Osteocyte (in vitro differentiated cells): ENCODE results near the gene MGLL. TPM values are rescaled to one million over a fixed set of nuclear protein-coding genes. Genes with fewer than 3 reads are reported as not detected.

Source experiments
- DNase-seq: peaks from one replicate; pipeline ENCODE4 v3.0.0; 2021; ENCODE audit warnings: mixed read lengths; ENCODE audit not compliant: unreplicated experiment; ENCODE audit errors: extremely low spot score
- H3K27ac Mint-ChIP-seq: one replicate; pipeline ENCODE4 v1.8.0; 2021; ENCODE audit warnings: mild to moderate bottlenecking, mixed read lengths; ENCODE audit not compliant: unreplicated experiment
- H3K27me3 Mint-ChIP-seq: one replicate; pipeline ENCODE4 v1.8.0; 2021; ENCODE audit warnings: mixed read lengths; ENCODE audit not compliant: unreplicated experiment
- H3K36me3 Mint-ChIP-seq: one replicate; pipeline ENCODE4 v1.8.0; 2021; ENCODE audit warnings: mixed read lengths; ENCODE audit not compliant: unreplicated experiment
- H3K4me1 Mint-ChIP-seq: one replicate; pipeline ENCODE4 v1.8.0; 2021; ENCODE audit warnings: mixed read lengths; ENCODE audit not compliant: unreplicated experiment
- H3K4me3 Mint-ChIP-seq: one replicate; pipeline ENCODE4 v1.8.0; 2021; ENCODE audit warnings: mild to moderate bottlenecking, moderate library complexity, mixed read lengths; ENCODE audit not compliant: unreplicated experiment
- H3K9me3 Mint-ChIP-seq: one replicate; pipeline ENCODE4 v1.8.0; 2021; ENCODE audit warnings: mixed read lengths; ENCODE audit not compliant: unreplicated experiment
- total RNA-seq: library from RNA; stranded (reverse); gene quantifications from 2 replicates; pipeline ENCODE4 v1.2.1, GENCODE V29; 2021
- TF ChIP-seq, protein P1 (sequence below): fragments of 200-600 bp; sonication (generic); IDR thresholded peaks from 2 replicates; pipeline ENCODE4 v1.5.0; 2021; ENCODE audit warnings: antibody characterized with exemption, mild to moderate bottlenecking, moderate library complexity

The MGLL gene
- total RNA-seq, 1 donor from 2014 or later: 112 TPM

DNA sequence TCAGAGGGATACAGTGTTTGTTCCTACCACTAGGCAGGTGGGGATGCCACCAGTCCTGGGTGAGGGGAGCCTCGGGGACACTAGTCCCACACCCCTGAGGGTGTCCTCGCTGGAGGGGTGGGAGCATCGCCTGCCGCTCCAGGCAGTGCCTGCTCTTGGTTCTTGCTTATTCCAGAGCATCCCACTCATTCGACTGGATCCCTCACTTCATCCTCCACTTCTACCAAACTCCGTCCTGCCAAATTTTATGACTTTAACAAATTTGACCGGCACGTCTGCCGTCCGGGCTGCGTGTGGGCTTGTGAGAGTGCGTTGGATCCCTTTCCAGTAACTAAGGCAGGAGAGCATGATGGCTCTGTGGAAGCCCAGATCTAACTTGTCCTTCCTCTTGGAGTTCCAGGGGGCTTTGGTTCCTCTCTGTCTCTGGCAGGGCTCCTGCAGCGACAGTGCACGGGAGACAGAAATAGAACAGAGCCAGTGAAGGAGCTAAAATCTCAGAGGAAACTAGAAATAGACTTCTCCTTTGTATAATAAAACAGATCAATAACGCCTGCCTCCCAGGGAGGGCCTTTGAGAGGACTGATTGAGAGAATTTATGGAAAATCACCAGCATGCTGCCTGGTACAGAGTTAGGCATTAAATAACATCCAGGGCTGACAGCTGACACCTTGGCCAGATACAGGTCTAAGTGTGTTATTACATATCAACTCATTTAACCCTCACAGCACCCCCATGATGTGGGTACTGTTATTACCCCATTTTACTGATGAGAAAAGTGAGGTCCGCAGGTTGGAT lies 34.5 kb downstream of the MGLL start:
- Mint-ChIP-seq H3K9me3 (no peaks in the 10 kb centered on the region), H3K27me3 (no peaks in the 10 kb centered on the region), H3K27ac (peak overlapping the region; percentile 31), H3K4me3 (no peak overlapping the region), H3K36me3 (peaks cover 17% of the 10 kb centered on the region), H3K4me1 (peaks cover 81% of the 10 kb centered on the region)
- DNase-seq: no peak
- TF ChIP-seq, protein P1, sequence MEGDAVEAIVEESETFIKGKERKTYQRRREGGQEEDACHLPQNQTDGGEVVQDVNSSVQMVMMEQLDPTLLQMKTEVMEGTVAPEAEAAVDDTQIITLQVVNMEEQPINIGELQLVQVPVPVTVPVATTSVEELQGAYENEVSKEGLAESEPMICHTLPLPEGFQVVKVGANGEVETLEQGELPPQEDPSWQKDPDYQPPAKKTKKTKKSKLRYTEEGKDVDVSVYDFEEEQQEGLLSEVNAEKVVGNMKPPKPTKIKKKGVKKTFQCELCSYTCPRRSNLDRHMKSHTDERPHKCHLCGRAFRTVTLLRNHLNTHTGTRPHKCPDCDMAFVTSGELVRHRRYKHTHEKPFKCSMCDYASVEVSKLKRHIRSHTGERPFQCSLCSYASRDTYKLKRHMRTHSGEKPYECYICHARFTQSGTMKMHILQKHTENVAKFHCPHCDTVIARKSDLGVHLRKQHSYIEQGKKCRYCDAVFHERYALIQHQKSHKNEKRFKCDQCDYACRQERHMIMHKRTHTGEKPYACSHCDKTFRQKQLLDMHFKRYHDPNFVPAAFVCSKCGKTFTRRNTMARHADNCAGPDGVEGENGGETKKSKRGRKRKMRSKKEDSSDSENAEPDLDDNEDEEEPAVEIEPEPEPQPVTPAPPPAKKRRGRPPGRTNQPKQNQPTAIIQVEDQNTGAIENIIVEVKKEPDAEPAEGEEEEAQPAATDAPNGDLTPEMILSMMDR: no peak

DNA sequence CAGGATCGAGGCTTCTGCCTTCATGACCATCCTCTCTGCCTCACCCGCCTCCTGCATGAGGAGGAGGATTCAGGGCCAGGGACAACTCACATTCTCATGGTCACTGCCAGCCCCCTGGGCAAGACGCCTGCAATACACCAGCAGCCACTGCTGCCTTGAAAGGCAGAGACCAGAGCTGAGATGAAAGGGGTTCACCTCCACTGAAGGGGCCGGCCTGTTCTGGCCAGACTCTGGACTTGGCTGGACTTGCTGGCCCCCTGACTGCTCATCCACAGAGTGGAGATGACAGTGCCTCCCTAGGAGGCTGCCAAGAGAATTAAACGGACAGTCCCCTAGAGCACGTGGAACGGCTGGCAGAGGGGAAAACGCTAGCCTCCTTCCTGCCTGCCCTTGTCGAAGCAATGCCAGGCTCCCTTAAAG lies 35.2 kb downstream of the MGLL start:
- Mint-ChIP-seq H3K27me3 (no peaks in the 10 kb centered on the region), H3K36me3 (peaks cover 17% of the 10 kb centered on the region), H3K4me1 (peaks cover 81% of the 10 kb centered on the region), H3K27ac (no peak overlapping the region), H3K9me3 (no peaks in the 10 kb centered on the region), H3K4me3 (no peak overlapping the region)
- DNase-seq: no peak
- TF ChIP-seq, protein P1: no peak

- H3K9me3 Mint-ChIP-seq: no peaks in the 10 kb centered on the region
- H3K36me3 Mint-ChIP-seq: peaks cover 17% of the 10 kb centered on the region
Measured at GRCh38 chr3:127786353-127787070, 35.8 kb downstream of the MGLL start.

DNA sequence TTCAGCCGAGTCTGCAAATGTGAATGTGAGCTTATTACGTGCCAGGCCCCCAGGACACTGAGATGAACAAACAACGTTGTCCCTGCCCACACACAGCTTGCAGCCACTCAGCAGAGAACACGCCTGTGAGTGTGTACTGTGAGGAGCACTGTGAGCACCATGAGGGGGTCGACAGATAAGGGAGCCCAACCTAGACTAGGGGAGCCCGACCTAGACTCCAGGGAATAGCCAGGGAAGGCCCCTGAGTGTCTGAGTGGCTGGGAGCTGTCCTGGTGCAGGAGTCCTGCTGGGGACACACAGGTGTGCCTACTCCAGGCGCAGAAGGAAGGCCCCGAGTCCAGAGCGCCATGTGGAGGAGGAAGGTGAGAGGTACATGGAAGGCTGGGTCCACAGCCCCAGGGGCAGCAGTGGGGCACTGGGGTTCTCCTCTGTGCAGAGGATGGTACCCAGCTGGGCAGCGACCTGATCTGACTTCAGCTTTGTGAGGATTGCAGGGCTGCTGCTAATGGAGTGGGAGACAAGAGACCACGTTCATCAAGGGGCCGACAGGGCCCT lies 36.5 kb downstream of the MGLL start:
- no peak overlapping the region for H3K4me3 Mint-ChIP-seq
- H3K36me3 Mint-ChIP-seq: peaks cover 17% of the 10 kb centered on the region
- no peaks in the 10 kb centered on the region for H3K9me3 Mint-ChIP-seq
- DNase-seq: no peak
- TF ChIP-seq, protein P1: no peak
- H3K27ac Mint-ChIP-seq: peak overlapping the region; percentile 14
- no peaks in the 10 kb centered on the region for H3K27me3 Mint-ChIP-seq
- H3K4me1 Mint-ChIP-seq: peaks cover 81% of the 10 kb centered on the region

More at GRCh38 chr3:127786353-127787070, 35.8 kb downstream of the MGLL start:
- Mint-ChIP-seq H3K4me3 (no peak overlapping the region), H3K4me1 (peaks cover 81% of the 10 kb centered on the region), H3K27ac (peak overlapping the region; percentile 14), H3K27me3 (no peaks in the 10 kb centered on the region)
- DNase-seq: no peak
- TF ChIP-seq, protein P1: no peak
